IMR-90 (cell line): ENCODE measurements around the gene THEMIS2. TPM values are rescaled to one million over a fixed set of nuclear protein-coding genes. Genes with fewer than 3 reads are reported as not detected.
"Not testable (repeated sequence)": the region's sequence is repeated elsewhere in the genome, so short reads cannot be mapped to it uniquely, and the experiment has no call there.

Experiments used
- ATAC-seq: fragments of 200-7000 bp; cut with Tn5 transposase; 2 replicates; pipeline ENCODE4 v1.9.1; 2020; ENCODE audit warnings: low read depth, mild to moderate bottlenecking, moderate library complexity
- BruUV-seq: library from RNA; stranded (reverse); fragments of 400-500 nt; replicated peaks from 2 replicates; lab custom pipeline; 2021; lab: Mats Ljungman, UMichigan
- CTCF ChIA-PET: fragments of 300-600 bp; formaldehyde crosslinking; extraction: SDS; loops from one replicate; lab custom pipeline; 2021; ENCODE audit warnings: antibody characterized with exemption; lab: Yijun Ruan, JAX
- POLR2A ChIA-PET: fragments of 300-600 bp; sonication (Branson Sonifier 250); formaldehyde crosslinking; loops from one replicate; lab custom pipeline; 2022; ENCODE audit warnings: antibody characterized with exemption; ENCODE audit not compliant: unreplicated experiment; lab: Charles Lee
- DNase-seq: peaks from one replicate; pipeline ENCODE4 v3.0.0; 2013
- H2AFZ ChIP-seq: replicated peaks from 2 replicates; pipeline ENCODE3; 2013; ENCODE audit warnings: low read length, mild to moderate bottlenecking; ENCODE audit not compliant: poor library complexity
- H2AK5ac ChIP-seq: 2 replicates; pipeline ENCODE4 v1.6.1; 2013; ENCODE audit warnings: low read depth, low read length, inconsistent platforms
- H2AK9ac ChIP-seq: replicated peaks from 2 replicates; pipeline ENCODE3; 2013; ENCODE audit warnings: mild to moderate bottlenecking, low read depth, low read length, moderate library complexity; ENCODE audit not compliant: poor library complexity
- H2BK120ac ChIP-seq: 2 replicates; pipeline ENCODE4 v1.6.1; 2013; ENCODE audit warnings: low read depth, low read length, inconsistent platforms
- H2BK15ac ChIP-seq: 3 replicates; pipeline ENCODE4 v1.6.1; 2013; ENCODE audit warnings: low read depth, low read length, inconsistent platforms
- H2BK20ac ChIP-seq: 2 replicates; pipeline ENCODE4 v1.6.1; 2013; ENCODE audit warnings: low read depth, mild to moderate bottlenecking, inconsistent platforms, low read length, moderate library complexity
- H2BK5ac ChIP-seq: 2 replicates; pipeline ENCODE4 v1.6.1; 2013; ENCODE audit warnings: mild to moderate bottlenecking, low read depth, low read length, inconsistent platforms; ENCODE audit not compliant: poor library complexity, severe bottlenecking
- H3K14ac ChIP-seq: replicated peaks from 2 replicates; pipeline ENCODE4 v1.6.1; 2013; ENCODE audit warnings: low read depth, low read length, inconsistent platforms
- H3K18ac ChIP-seq: 2 replicates; pipeline ENCODE4 v1.6.1; 2013; ENCODE audit warnings: low read depth, low read length, control low read depth
- H3K23ac ChIP-seq: 2 replicates; pipeline ENCODE4 v1.6.1; 2013; ENCODE audit warnings: low read depth, low read length, inconsistent platforms
- H3K27ac ChIP-seq: 2 replicates; pipeline ENCODE4 v1.5.1; 2013; ENCODE audit warnings: mild to moderate bottlenecking, control low read depth, low read length; ENCODE audit not compliant: insufficient read depth
- H3K27me3 ChIP-seq: 2 replicates; pipeline ENCODE4 v1.6.1; 2013; ENCODE audit warnings: low read length; ENCODE audit not compliant: control insufficient read depth, insufficient read depth
- H3K36me3 ChIP-seq: 2 replicates; pipeline ENCODE4 v1.6.1; 2013; ENCODE audit warnings: low read length, mixed read lengths; ENCODE audit not compliant: control insufficient read depth, insufficient read depth
- H3K4ac ChIP-seq: 2 replicates; pipeline ENCODE4 v1.6.1; 2013; ENCODE audit warnings: low read depth, low read length, inconsistent platforms
- H3K4me1 ChIP-seq: 2 replicates; pipeline ENCODE4 v1.6.1; 2013; ENCODE audit warnings: low read length, mixed read lengths; ENCODE audit not compliant: control insufficient read depth, insufficient read depth
- H3K4me2 ChIP-seq: 2 replicates; pipeline ENCODE4 v1.6.1; 2013; ENCODE audit warnings: low read depth, mild to moderate bottlenecking, control low read depth, low read length, moderate library complexity
- H3K4me3 ChIP-seq: 2 replicates; pipeline ENCODE4 v1.5.1; 2013; ENCODE audit warnings: low read depth, mild to moderate bottlenecking, control low read depth, low read length, moderate library complexity; ENCODE audit not compliant: insufficient read depth
- H3K56ac ChIP-seq: 2 replicates; pipeline ENCODE4 v1.6.1; 2013; ENCODE audit warnings: low read length, inconsistent platforms; ENCODE audit not compliant: insufficient read depth; ENCODE audit errors: extremely low read depth
- H3K79me1 ChIP-seq, 2 experiments: 2 replicates each; pipeline ENCODE4 v1.6.1; 2013; ENCODE audit warnings: low read length in 2 of 2, inconsistent platforms in 1 of 2, low read depth in 1 of 2
- H3K9ac ChIP-seq: 2 replicates; pipeline ENCODE4 v1.6.1; 2013; ENCODE audit warnings: low read depth, low read length, control low read depth
- H3K9me1 ChIP-seq: 2 replicates; pipeline ENCODE4 v1.6.1; 2013; ENCODE audit warnings: low read length, inconsistent platforms; ENCODE audit not compliant: insufficient read depth
- H3K9me3 ChIP-seq: 2 replicates; pipeline ENCODE4 v1.6.1; 2013; ENCODE audit warnings: low read length; ENCODE audit not compliant: control insufficient read depth, insufficient read depth
- H4K20me1 ChIP-seq: 2 replicates; pipeline ENCODE4 v1.6.1; 2013; ENCODE audit warnings: low read length, inconsistent platforms; ENCODE audit not compliant: insufficient read depth
- H4K5ac ChIP-seq: 2 replicates; pipeline ENCODE4 v1.6.1; 2013; ENCODE audit warnings: mild to moderate bottlenecking, low read depth, low read length, control low read depth
- H4K8ac ChIP-seq, 2 experiments: 2 replicates each; pipeline ENCODE4 v1.6.1; 2013; ENCODE audit warnings: low read depth in 2 of 2, low read length in 2 of 2, control low read depth in 1 of 2, inconsistent platforms in 1 of 2
- H4K91ac ChIP-seq: 2 replicates; pipeline ENCODE4 v1.6.1; 2013; ENCODE audit warnings: low read depth, low read length, inconsistent platforms; ENCODE audit not compliant: insufficient read depth
- WGBS, 2 experiments: methylation state at CpG; one replicate each; pipeline versions ENCODE4 v1.1.5 to v1.1.7; 2013; ENCODE audit warnings: missing lambda C conversion rate in 2 of 2; ENCODE audit not compliant: insufficient read length in 1 of 2; ENCODE audit errors: extremely low coverage in 2 of 2; 5-methylcytosine and 5-hydroxymethylcytosine counted together
- dilution Hi-C: fragments of 300-500 bp; cut with HindIII; formaldehyde crosslinking; loops from one replicate; pipeline ENCODE4 v1.14.3; 2018; ENCODE audit warnings: low sequenced_read_pairs; ENCODE audit not compliant: unreplicated experiment
- in situ Hi-C: fragments of 300-500 bp; cut with MboI; formaldehyde crosslinking; loops from 3 replicates; pipeline ENCODE4 v1.14.3; 2019; ENCODE audit warnings: low sequenced_read_pairs, inconsistent platforms, mixed read lengths
- intact Hi-C: fragments of 100-400 bp; cut with micrococcal nuclease; formaldehyde crosslinking; loops from 2 replicates; pipeline ENCODE4 v1.10.0; 2022
- polyA plus RNA-seq, 3 experiments: library from polyadenylated mRNA; depleted of rRNA; stranded (reverse); fragments of >200 nt; gene quantifications; 2 replicates each; pipeline ENCODE4 v1.2.3, GENCODE V29; 2012; ENCODE audit warnings: low replicate concordance in 1 of 3
- total RNA-seq: library from RNA; depleted of rRNA; stranded (reverse); fragments of >200 nt; gene quantifications from 2 replicates; pipeline ENCODE4 v1.2.3, GENCODE V29; 2012

THEMIS2 gene
- total and polyA plus RNA-seq, 2 of the 4 experiments (the other 2 are of a cell fraction) = 4.5 to 5.0 TPM

GRCh38 chr1:27871076-27871475 is 1.3 kb upstream of the THEMIS2 start:
- H3K23ac ChIP-seq, POLR2A ChIA-PET, H3K4me2 ChIP-seq, H3K14ac ChIP-seq, H3K4ac ChIP-seq, H3K4me3 ChIP-seq, BruUV-seq, H3K79me1 ChIP-seq, H3K27ac ChIP-seq, CTCF ChIA-PET, intact Hi-C loops, H3K18ac ChIP-seq, dilution Hi-C loops, H3K36me3 ChIP-seq, ATAC-seq, H4K8ac ChIP-seq, H2AFZ ChIP-seq, H3K9me3 ChIP-seq, H2AK9ac ChIP-seq, H3K4me1 ChIP-seq, H2BK15ac ChIP-seq, H2BK5ac ChIP-seq, H2BK20ac ChIP-seq, H3K27me3 ChIP-seq, DNase-seq, H4K91ac ChIP-seq, H4K20me1 ChIP-seq, H2BK120ac ChIP-seq, H3K56ac ChIP-seq, H2AK5ac ChIP-seq, H4K5ac ChIP-seq, H3K9me1 ChIP-seq, H3K9ac ChIP-seq: not testable (repeated sequence)
- WGBS, 2 experiments = no CpG with 5 or more reads among the region's 7 CpGs
- in situ Hi-C loops = loop anchor here (25.0 kb wide), 1 partner anchor 341 kb away; no protein-coding TSS in a partner anchor
